GM19238 (cell line): ENCODE measurements around the gene PRAF2.

Experiments
- DNase-seq: peaks from one replicate; pipeline ENCODE4 v3.0.0; 2011; ENCODE audit warnings: low spot score; ENCODE audit not compliant: insufficient read length

Gene PRAF2

GRCh38 chrX:49073601-49074575, at the start of gene PRAF2:
PRAF2 (minus strand) TSS chrX:49074002; CDS start chrX:49073987, 15 bp downstream.
- peak; percentile 88 for DNase-seq

- DNase-seq: no peak
These were observed 48.7 kb upstream of the PRAF2 start for GRCh38 chrX:49122499-49122898.

- DNase-seq: no peak
These were observed 46.3 kb upstream of the PRAF2 start for GRCh38 chrX:49120091-49120490.

GRCh38 chrX:49117581-49117980, 43.8 kb upstream of the PRAF2 start:
- DNase-seq: no peak

- DNase-seq: no peak
These were observed 42.9 kb upstream of the PRAF2 start for GRCh38 chrX:49116716-49117115.

- DNase-seq: no peak
These were observed 42.3 kb upstream of the PRAF2 start for GRCh38 chrX:49116076-49116475.

GRCh38 chrX:49111791-49112190, 38.0 kb upstream of the PRAF2 start:
- no peak for DNase-seq

GRCh38 chrX:49110417-49110816, 36.6 kb upstream of the PRAF2 start:
- no peak for DNase-seq

- DNase-seq: no peak
These were observed 34.8 kb upstream of the PRAF2 start for GRCh38 chrX:49108641-49109040.

GRCh38 chrX:49106930-49107329, 33.1 kb upstream of the PRAF2 start:
- DNase-seq: no peak

GRCh38 chrX:49106296-49106695, 32.5 kb upstream of the PRAF2 start:
- no peak for DNase-seq

GRCh38 chrX:49103637-49104036, 29.8 kb upstream of the PRAF2 start:
- no peak for DNase-seq

GRCh38 chrX:49102190-49102589, 28.4 kb upstream of the PRAF2 start:
- DNase-seq: no peak

- no peak for DNase-seq
These were observed 27.8 kb upstream of the PRAF2 start for GRCh38 chrX:49101629-49101984.

GRCh38 chrX:49100704-49101628, 27.2 kb upstream of the PRAF2 start:
- DNase-seq: peak; percentile 93

GRCh38 chrX:49096419-49096818, 22.6 kb upstream of the PRAF2 start:
- DNase-seq: no peak

- DNase-seq: no peak
These were observed 15.8 kb upstream of the PRAF2 start for GRCh38 chrX:49089553-49089952.

GRCh38 chrX:49082271-49082871, 8.6 kb upstream of the PRAF2 start:
- no peak for DNase-seq

GRCh38 chrX:49079489-49080428, 6.0 kb upstream of the PRAF2 start, which contains the start of gene WDR45:
WDR45 (minus strand) TSS chrX:49079887; CDS start chrX:49078095, 1,792 bp downstream.
- peak; percentile 74 for DNase-seq

- no peak for DNase-seq
These were observed 4.1 kb upstream of the PRAF2 start for GRCh38 chrX:49077941-49078340.
